Measurements from ENCODE around the gene CHP1. TPM values are rescaled to one million over a fixed set of nuclear protein-coding genes. Genes with fewer than 3 reads are reported as not detected.

The CHP1 gene
- total RNA-seq, 1 experiment from 2014 or later, result 76.5 TPM

- no peak for TF ChIP-seq AR (CRISPR knock-in tag; IDR thresholded peaks at IDR 0.05)
- no peak for TF ChIP-seq PREB (CRISPR knock-in tag; IDR thresholded peaks at IDR 0.05; ENCODE audit: borderline replicate concordance)
- TF ChIP-seq IRF1 (CRISPR knock-in tag; IDR thresholded peaks at IDR 0.05), result no peak
Measured at GRCh38 chr15:41263891-41264351, 32.9 kb downstream of the CHP1 start (continued).

GRCh38 chr15:41269887-41270286 is 38.8 kb downstream of the CHP1 start:
- CTCF ChIA-PET, result no interaction called here
- ATAC-seq, result no peak
- H3K27ac Mint-ChIP-seq, result no peak overlapping the region
- no peak for TF ChIP-seq E2F1 (CRISPR knock-in tag; IDR thresholded peaks at IDR 0.05)
- TF ChIP-seq ESRRA (CRISPR knock-in tag; IDR thresholded peaks at IDR 0.05; ENCODE audit: borderline replicate concordance), result no peak
- no peak for TF ChIP-seq GTF2I (CRISPR knock-in tag; conservative IDR thresholded peaks at IDR 0.05)
- TF ChIP-seq ZNF416 (CRISPR knock-in tag; IDR thresholded peaks at IDR 0.05), result no peak
- H3K4me1 Mint-ChIP-seq, result no peaks in the 10 kb centered on the region
- no peaks in the 10 kb centered on the region; the same call in 1 of the 2 replicates for H3K27me3 Mint-ChIP-seq (ENCODE audit: low read depth)
- H3K36me3 Mint-ChIP-seq, result peaks cover 35% of the 10 kb centered on the region
- no peak overlapping the region for H3K4me3 Mint-ChIP-seq
- no peaks in the 10 kb centered on the region for H3K9me3 Mint-ChIP-seq
- POLR2A ChIA-PET, result no interaction called here
- DNase-seq (ENCODE audit: low spot score), result no peak

- CTCF ChIA-PET, result interaction anchor here (0.6 kb wide), 1 partner anchor 23 kb away, joined by 3 read pairs; no protein-coding TSS in a partner anchor
- POLR2A ChIA-PET, result no interaction called here
- Mint-ChIP-seq H3K27me3 (ENCODE audit: low read depth) (no peaks in the 10 kb centered on the region), H3K27ac (peak overlapping the region; percentile 70; the same call in 1 of the 2 replicates), H3K36me3 (peaks cover 37% of the 10 kb centered on the region), H3K9me3 (no peaks in the 10 kb centered on the region), H3K4me1 (no peaks in the 10 kb centered on the region), H3K4me3 (no peak overlapping the region)
- DNase-seq (ENCODE audit: low spot score) (no peak), ATAC-seq (no peak)
- TF ChIP-seq IRF1 (CRISPR knock-in tag; IDR thresholded peaks at IDR 0.05), result no peak
- no peak for TF ChIP-seq ZNF121 (CRISPR knock-in tag; IDR thresholded peaks at IDR 0.05)
- no peak for TF ChIP-seq ZBTB21 (CRISPR knock-in tag; IDR thresholded peaks at IDR 0.05; ENCODE audit: borderline replicate concordance)
- TF ChIP-seq ELF4 (CRISPR knock-in tag; IDR thresholded peaks at IDR 0.05; ENCODE audit: low read depth), result no peak
- no peak for TF ChIP-seq STAT6 (CRISPR knock-in tag; conservative IDR thresholded peaks at IDR 0.05; ENCODE audit: low read depth)
- TF ChIP-seq RORB (CRISPR knock-in tag; IDR thresholded peaks at IDR 0.05), result no peak
- no peak for TF ChIP-seq IRF2 (CRISPR knock-in tag; IDR thresholded peaks at IDR 0.05; ENCODE audit: borderline replicate concordance, low read depth)
- TF ChIP-seq CDX4 (CRISPR knock-in tag; IDR thresholded peaks at IDR 0.05; ENCODE audit: borderline replicate concordance), result no peak
- TF ChIP-seq ATF1 (CRISPR knock-in tag; IDR thresholded peaks at IDR 0.05), result no peak
- TF ChIP-seq ZNF232 (CRISPR knock-in tag; IDR thresholded peaks at IDR 0.05), result no peak
- TF ChIP-seq FOXP1 (CRISPR knock-in tag; IDR thresholded peaks at IDR 0.05; ENCODE audit: borderline replicate concordance), result no peak
- no peak for TF ChIP-seq NFATC4 (CRISPR knock-in tag; IDR thresholded peaks at IDR 0.05)
- TF ChIP-seq PRRX2 (CRISPR knock-in tag; IDR thresholded peaks at IDR 0.05), result no peak
- no peak for TF ChIP-seq TP53 (CRISPR knock-in tag; IDR thresholded peaks at IDR 0.05)
- no peak for TF ChIP-seq MXD4 (CRISPR knock-in tag; IDR thresholded peaks at IDR 0.05; ENCODE audit: borderline replicate concordance)
- TF ChIP-seq TEAD4 (CRISPR knock-in tag; IDR thresholded peaks at IDR 0.05), result no peak
- TF ChIP-seq FOXJ3 (CRISPR knock-in tag; IDR thresholded peaks at IDR 0.05; ENCODE audit: borderline replicate concordance), result no peak
- TF ChIP-seq JAZF1 (CRISPR knock-in tag; IDR thresholded peaks at IDR 0.05), result no peak
Measured at GRCh38 chr15:41276831-41277230, 45.8 kb downstream of the CHP1 start.
